ENCODE measurements around the gene ADGRG6. TPM values are rescaled to one million over a fixed set of nuclear protein-coding genes. Genes with fewer than 3 reads are reported as not detected.

ADGRG6 gene
- total and polyA plus RNA-seq, 9 donors: 1.6 to 10.6 (median 3.0) TPM

DNA sequence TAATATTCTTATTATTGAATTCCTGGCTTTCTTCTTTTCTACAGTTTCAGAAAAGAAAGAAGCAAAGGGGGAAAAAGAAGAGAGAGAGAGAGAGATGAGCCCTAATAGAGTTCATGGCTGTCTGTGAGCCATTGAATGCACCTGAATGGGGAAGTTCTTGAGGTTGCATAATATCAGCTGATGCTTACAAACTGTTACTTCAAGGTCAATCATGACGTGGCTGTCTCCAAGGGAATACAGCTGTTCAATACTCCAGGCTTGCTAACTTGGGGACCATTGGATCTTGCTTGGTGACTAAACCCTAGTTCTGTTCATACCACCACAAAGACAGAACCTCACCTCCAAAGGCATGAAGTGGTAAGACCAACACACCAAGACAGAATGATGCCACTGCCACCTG, 180.4 kb downstream of the ADGRG6 start:
- Histone ChIP-seq H3K9me3 (no peaks in the 10 kb centered on the region), H3K4me3 (no peak overlapping the region), H3K4me1 (ENCODE audit: insufficient read depth) (no peaks in the 10 kb centered on the region), H3K27ac (no peak overlapping the region), H3K36me3 (no peaks in the 10 kb centered on the region), H3K27me3 (no peaks in the 10 kb centered on the region)
- 5 to 15% (median 10%) methylated on average over 1 of the region's 1 CpG for WGBS, 3 donors
- no peak for DNase-seq
- TF ChIP-seq, protein P1, sequence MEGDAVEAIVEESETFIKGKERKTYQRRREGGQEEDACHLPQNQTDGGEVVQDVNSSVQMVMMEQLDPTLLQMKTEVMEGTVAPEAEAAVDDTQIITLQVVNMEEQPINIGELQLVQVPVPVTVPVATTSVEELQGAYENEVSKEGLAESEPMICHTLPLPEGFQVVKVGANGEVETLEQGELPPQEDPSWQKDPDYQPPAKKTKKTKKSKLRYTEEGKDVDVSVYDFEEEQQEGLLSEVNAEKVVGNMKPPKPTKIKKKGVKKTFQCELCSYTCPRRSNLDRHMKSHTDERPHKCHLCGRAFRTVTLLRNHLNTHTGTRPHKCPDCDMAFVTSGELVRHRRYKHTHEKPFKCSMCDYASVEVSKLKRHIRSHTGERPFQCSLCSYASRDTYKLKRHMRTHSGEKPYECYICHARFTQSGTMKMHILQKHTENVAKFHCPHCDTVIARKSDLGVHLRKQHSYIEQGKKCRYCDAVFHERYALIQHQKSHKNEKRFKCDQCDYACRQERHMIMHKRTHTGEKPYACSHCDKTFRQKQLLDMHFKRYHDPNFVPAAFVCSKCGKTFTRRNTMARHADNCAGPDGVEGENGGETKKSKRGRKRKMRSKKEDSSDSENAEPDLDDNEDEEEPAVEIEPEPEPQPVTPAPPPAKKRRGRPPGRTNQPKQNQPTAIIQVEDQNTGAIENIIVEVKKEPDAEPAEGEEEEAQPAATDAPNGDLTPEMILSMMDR (IDR thresholded peaks at IDR 0.05): no peak
- TF ChIP-seq EP300 (IDR thresholded peaks at IDR 0.05): no peak
- intact Hi-C loops (cut with DNase I): loop anchor here in 1 of 4 donors (10.0 kb wide), 1 partner anchor 853 kb away; no protein-coding TSS in a partner anchor

DNA sequence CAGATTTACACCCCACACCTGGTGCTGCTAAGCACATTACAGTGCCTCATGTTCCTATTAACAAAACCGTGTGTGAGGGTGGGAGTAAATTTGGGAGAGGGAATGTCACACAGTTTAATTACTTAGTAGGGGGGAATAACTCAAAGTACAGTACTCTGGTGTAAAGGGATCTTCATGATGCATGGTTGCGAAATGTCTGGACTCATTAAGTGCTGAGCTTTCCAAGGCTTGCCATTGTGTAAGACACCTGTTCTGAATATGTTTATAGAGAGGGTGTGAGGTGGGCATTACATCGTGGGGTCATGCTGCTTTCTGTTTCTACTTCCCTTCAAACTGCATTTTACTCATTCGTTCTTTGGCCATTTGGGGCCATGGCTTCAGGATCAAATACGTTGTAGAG, 181.2 kb downstream of the ADGRG6 start:
- H3K36me3 ChIP-seq: no peaks in the 10 kb centered on the region
- DNase-seq: no peak
- H3K9me3 ChIP-seq: no peaks in the 10 kb centered on the region
- intact Hi-C loops (cut with DNase I): loop anchor here in 1 of 4 donors (10.0 kb wide), 1 partner anchor 852 kb away; no protein-coding TSS in a partner anchor
- no peaks in the 10 kb centered on the region for H3K27me3 ChIP-seq
- no peak for TF ChIP-seq POLR2A (IDR thresholded peaks at IDR 0.05)
- no peak for TF ChIP-seq EP300 (IDR thresholded peaks at IDR 0.05)
- TF ChIP-seq, protein P1 (IDR thresholded peaks at IDR 0.05): no peak
- no peak overlapping the region for H3K4me3 ChIP-seq
- WGBS, 3 donors: 61 to 64% (median 64%) methylated on average over 5 of the region's 5 CpGs
- no peak overlapping the region for H3K27ac ChIP-seq
- H3K4me1 ChIP-seq (ENCODE audit: insufficient read depth): no peaks in the 10 kb centered on the region

DNA sequence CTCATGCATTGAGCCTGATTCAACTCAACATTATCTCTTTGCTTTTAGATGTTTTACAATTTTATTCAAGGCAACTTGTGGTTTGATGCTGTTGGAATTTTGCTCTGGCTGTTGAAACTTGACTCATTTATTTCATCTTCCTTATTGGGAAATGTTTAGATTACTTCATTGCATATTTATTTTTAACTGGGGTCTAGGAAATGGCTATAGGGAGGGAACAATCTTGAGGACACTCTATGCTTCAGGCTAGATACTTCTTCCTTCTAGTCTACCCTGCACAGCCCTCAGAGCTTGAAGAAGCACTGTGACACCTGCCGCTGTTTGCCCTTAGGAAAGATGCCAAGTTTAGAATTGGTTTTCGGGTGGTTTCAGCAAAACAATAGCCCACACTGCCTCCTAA, 183.4 kb downstream of the ADGRG6 start:
- intact Hi-C loops (cut with DNase I): loop anchor here in 1 of 4 donors (10.0 kb wide), 1 partner anchor 850 kb away; no protein-coding TSS in a partner anchor
- Histone ChIP-seq H3K9me3 (no peaks in the 10 kb centered on the region), H3K27ac (no peak overlapping the region), H3K4me1 (ENCODE audit: insufficient read depth) (no peaks in the 10 kb centered on the region), H3K4me3 (no peak overlapping the region), H3K27me3 (no peaks in the 10 kb centered on the region), H3K36me3 (no peaks in the 10 kb centered on the region)
- 60 to 74% (median 61%) methylated on average over 2 of the region's 2 CpGs for WGBS, 3 donors
- no peak for DNase-seq
- TF ChIP-seq EP300 (IDR thresholded peaks at IDR 0.05) (no peak), POLR2A (IDR thresholded peaks at IDR 0.05) (no peak)
- TF ChIP-seq, protein P1 (IDR thresholded peaks at IDR 0.05): no peak

DNA sequence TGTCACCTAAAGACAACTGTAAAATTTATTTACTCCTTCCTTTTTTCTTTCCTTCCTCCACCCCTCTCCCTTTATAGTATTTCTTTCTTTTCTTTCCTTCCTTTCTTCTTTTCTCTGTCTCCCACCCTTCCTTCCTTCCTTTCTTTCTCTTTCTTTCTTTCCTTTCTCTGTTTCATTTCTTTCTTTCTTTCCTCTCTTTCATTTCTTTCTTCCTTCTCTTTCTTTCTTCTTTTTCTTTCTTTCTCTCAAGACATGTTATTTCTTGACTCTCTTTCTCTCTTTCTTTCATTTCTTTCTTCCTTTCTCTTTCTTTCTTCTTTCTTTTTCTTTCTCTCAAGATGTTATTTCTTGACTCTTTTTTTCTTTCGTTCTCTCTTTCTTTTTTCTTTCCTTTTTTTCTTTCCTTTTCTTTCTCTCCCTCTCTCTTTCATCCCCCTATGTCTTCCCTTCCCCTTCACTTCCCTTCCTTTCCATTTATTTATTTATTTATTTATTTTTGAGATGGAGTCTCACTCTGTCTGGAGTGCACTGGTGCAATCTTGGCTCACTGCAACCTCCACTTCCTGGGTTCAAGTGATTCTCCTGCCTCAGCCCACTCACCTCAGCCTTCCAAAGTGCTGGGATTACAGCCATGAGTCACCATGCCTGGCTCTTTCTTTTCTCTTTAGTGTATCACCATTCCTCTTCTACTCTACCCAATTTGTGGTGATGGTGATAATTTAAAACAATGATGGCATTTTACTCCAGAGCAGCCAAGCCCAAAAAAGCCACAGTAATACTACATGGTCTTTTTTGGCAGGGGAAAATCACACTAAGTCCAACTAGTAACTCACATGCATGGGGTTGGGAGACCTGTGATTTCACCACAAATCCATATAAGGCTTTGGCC, 188.2 kb downstream of the ADGRG6 start:
- H3K36me3 ChIP-seq: no peaks in the 10 kb centered on the region
- DNase-seq: no peak
- intact Hi-C loops (cut with DNase I): loop anchor here in 1 of 4 donors (10.0 kb wide), 1 partner anchor 845 kb away; no protein-coding TSS in a partner anchor
- 81 to 90% (median 85%) methylated on average over 1 of the region's 1 CpG for WGBS, 3 donors
- H3K27ac ChIP-seq: no peak overlapping the region
- TF ChIP-seq EP300 (IDR thresholded peaks at IDR 0.05) (no peak), POLR2A (IDR thresholded peaks at IDR 0.05) (no peak)
- TF ChIP-seq, protein P1 (IDR thresholded peaks at IDR 0.05): no peak
- no peaks in the 10 kb centered on the region for H3K9me3 ChIP-seq
- H3K4me3 ChIP-seq: no peak overlapping the region
- no peaks in the 10 kb centered on the region for H3K27me3 ChIP-seq
- H3K4me1 ChIP-seq (ENCODE audit: insufficient read depth): no peaks in the 10 kb centered on the region

Other genes starting within 250 kb of the ADGRG6 start
- not detected for gene GJE1, start 169.1 kb upstream of the ADGRG6 start, total RNA-seq
- gene GJE1, start 169.1 kb upstream of the ADGRG6 start, polyA plus RNA-seq: not detected
- gene NMBR, start 154.9 kb upstream of the ADGRG6 start, total RNA-seq: under 1 TPM in 1 of 7 donors, not detected in 6; 0.20 TPM
- gene NMBR, start 154.9 kb upstream of the ADGRG6 start, polyA plus RNA-seq: not detected
- gene VTA1, start 154.7 kb upstream of the ADGRG6 start, total RNA-seq: 10 to 100 TPM; 17.6 to 33.4 (median 24.5) TPM
- gene VTA1, start 154.7 kb upstream of the ADGRG6 start, polyA plus RNA-seq: 10 to 100 TPM; 19.9 to 36.9 TPM

Measured in ovary (tissue), 9 donors.